Measurements from ENCODE around the gene CGNL1. TPM values are rescaled to one million over a fixed set of nuclear protein-coding genes. Genes with fewer than 3 reads are reported as not detected.

Gene CGNL1
- total RNA-seq, 2 donors from 2014 or later, result not detected

- DNase-seq, result no peak
- no peaks in the 10 kb centered on the region for H3K9me3 ChIP-seq (ENCODE audit: control insufficient read depth, low read length, poor library complexity, severe bottlenecking)
- Mint-ChIP-seq H3K4me3 (no peak overlapping the region), H3K27me3 (peaks cover 64% of the 10 kb centered on the region), H3K4me1 (peaks cover 4% of the 10 kb centered on the region), H3K36me3 (ENCODE audit: low read depth) (peaks cover 3% of the 10 kb centered on the region), H3K27ac (no peak overlapping the region)
- ATAC-seq, result no peak
Observed at GRCh38 chr15:57382215-57382614, 5.9 kb downstream of the CGNL1 start.

- Mint-ChIP-seq H3K4me1 (no peaks in the 10 kb centered on the region), H3K27ac (no peak overlapping the region), H3K27me3 (peaks cover 64% of the 10 kb centered on the region), H3K36me3 (ENCODE audit: low read depth) (peaks cover 3% of the 10 kb centered on the region), H3K4me3 (no peak overlapping the region)
- H3K9me3 ChIP-seq (ENCODE audit: control insufficient read depth, low read length, poor library complexity, severe bottlenecking), result no peaks in the 10 kb centered on the region
- DNase-seq (no peak), ATAC-seq (no peak)
Observed at GRCh38 chr15:57382969-57383368, 6.7 kb downstream of the CGNL1 start.

- peaks cover 63% of the 10 kb centered on the region for H3K27me3 Mint-ChIP-seq
Observed at GRCh38 chr15:57384024-57384423, 7.7 kb downstream of the CGNL1 start.

GRCh38 chr15:57384816-57385215, 8.5 kb downstream of the CGNL1 start:
- no peak overlapping the region for H3K4me3 Mint-ChIP-seq
- DNase-seq (no peak), ATAC-seq (no peak)
- no peaks in the 10 kb centered on the region for H3K36me3 Mint-ChIP-seq (ENCODE audit: low read depth)
- peaks cover 56% of the 10 kb centered on the region for H3K27me3 Mint-ChIP-seq
- H3K27ac Mint-ChIP-seq, result no peak overlapping the region
- no peaks in the 10 kb centered on the region for H3K9me3 ChIP-seq (ENCODE audit: control insufficient read depth, low read length, poor library complexity, severe bottlenecking)
- H3K4me1 Mint-ChIP-seq, result no peaks in the 10 kb centered on the region

More at GRCh38 chr15:57384024-57384423, 7.7 kb downstream of the CGNL1 start:
- H3K27ac Mint-ChIP-seq, result no peak overlapping the region
- H3K9me3 ChIP-seq (ENCODE audit: control insufficient read depth, low read length, poor library complexity, severe bottlenecking), result no peaks in the 10 kb centered on the region
- DNase-seq, result no peak
- no peaks in the 10 kb centered on the region for H3K4me1 Mint-ChIP-seq
- no peak for ATAC-seq
- H3K36me3 Mint-ChIP-seq (ENCODE audit: low read depth), result no peaks in the 10 kb centered on the region
- H3K4me3 Mint-ChIP-seq, result no peak overlapping the region

GRCh38 chr15:57385923-57386390, 9.7 kb downstream of the CGNL1 start:
- Mint-ChIP-seq H3K27ac (no peak overlapping the region), H3K27me3 (peaks cover 49% of the 10 kb centered on the region), H3K36me3 (ENCODE audit: low read depth) (no peaks in the 10 kb centered on the region), H3K4me3 (no peak overlapping the region), H3K4me1 (no peaks in the 10 kb centered on the region)
- ATAC-seq (no peak), DNase-seq (no peak)
- no peaks in the 10 kb centered on the region for H3K9me3 ChIP-seq (ENCODE audit: control insufficient read depth, low read length, poor library complexity, severe bottlenecking)

GRCh38 chr15:57386976-57387375, 10.7 kb downstream of the CGNL1 start:
- H3K9me3 ChIP-seq (ENCODE audit: control insufficient read depth, low read length, poor library complexity, severe bottlenecking), result no peaks in the 10 kb centered on the region
- ATAC-seq (no peak), DNase-seq (no peak)
- Mint-ChIP-seq H3K4me3 (no peak overlapping the region), H3K36me3 (ENCODE audit: low read depth) (no peaks in the 10 kb centered on the region), H3K27ac (no peak overlapping the region), H3K4me1 (no peaks in the 10 kb centered on the region), H3K27me3 (peaks cover 46% of the 10 kb centered on the region)

DNA sequence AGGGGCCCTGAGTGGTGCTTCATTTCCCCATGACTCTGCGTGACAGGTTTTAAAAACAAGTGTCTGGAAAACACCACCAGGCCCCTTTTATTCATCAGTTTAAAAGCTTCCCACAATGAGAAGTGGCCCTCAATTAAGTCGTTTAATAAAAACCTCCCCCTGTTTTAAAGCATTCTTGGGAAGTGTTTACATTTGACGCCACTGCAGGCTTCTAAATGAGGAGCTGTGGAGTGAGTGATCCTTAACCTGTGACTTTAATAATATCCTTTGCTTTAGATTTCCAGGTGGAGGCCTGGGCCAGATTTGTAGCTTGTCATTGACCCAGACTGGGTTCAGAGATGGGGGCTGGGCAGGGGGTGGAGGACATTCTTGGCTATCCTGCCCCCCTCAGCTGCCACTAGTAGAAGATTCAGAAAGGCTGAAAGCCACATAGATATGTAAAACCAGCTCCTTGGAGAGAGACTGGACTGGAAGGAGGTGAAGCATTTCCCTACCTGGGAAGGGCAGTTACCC, 11.3 kb downstream of the CGNL1 start:
- Mint-ChIP-seq H3K27me3 (peaks cover 40% of the 10 kb centered on the region), H3K36me3 (ENCODE audit: low read depth) (no peaks in the 10 kb centered on the region), H3K4me1 (no peaks in the 10 kb centered on the region), H3K27ac (no peak overlapping the region), H3K4me3 (no peak overlapping the region)
- H3K9me3 ChIP-seq (ENCODE audit: control insufficient read depth, low read length, poor library complexity, severe bottlenecking), result no peaks in the 10 kb centered on the region
- no peak for DNase-seq
- no peak for ATAC-seq

DNA sequence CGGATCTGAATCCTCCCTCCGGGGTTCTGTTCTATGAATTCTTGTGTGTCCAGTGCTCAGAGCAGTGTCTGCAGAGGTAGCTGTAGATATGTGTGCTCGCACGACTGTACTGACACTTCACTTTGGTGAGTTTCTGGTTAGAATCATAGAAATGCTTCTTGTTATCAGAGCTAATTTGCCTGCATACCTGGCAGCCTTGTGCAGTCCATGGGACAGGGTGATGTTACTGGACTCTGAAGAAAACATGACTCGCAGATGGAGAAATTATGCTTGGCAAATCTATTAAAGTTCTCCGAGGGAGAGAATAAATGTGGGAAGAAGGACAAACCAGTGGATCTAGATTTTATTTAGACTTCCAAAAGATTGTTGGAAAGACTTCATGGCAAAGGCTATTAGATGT, 12.2 kb downstream of the CGNL1 start:
- Mint-ChIP-seq H3K4me1 (no peaks in the 10 kb centered on the region), H3K36me3 (ENCODE audit: low read depth) (no peaks in the 10 kb centered on the region), H3K27me3 (peaks cover 39% of the 10 kb centered on the region), H3K27ac (no peak overlapping the region), H3K4me3 (no peak overlapping the region)
- ATAC-seq, result no peak
- DNase-seq, result no peak
- no peaks in the 10 kb centered on the region for H3K9me3 ChIP-seq (ENCODE audit: control insufficient read depth, low read length, poor library complexity, severe bottlenecking)

DNA sequence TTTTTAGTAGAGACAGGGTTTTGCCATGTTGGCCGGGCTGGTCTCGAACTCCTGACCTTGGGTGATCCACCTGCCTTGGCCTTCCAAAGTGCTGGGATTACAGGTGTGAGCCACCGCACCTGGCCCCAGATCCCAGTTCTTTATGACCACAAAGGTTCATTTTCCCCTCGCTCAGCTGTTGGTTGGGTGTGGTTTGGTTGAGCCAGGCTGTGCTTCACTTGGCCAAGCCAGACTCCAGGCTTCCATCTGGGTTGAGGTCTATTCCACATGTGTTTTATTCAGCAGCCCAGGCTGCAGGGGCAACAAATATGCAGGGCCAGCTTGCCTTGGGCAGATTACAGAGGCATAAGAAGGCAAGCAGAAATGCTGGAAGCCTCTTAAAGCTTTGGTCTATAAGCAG, 13.7 kb downstream of the CGNL1 start:
- no peak overlapping the region for H3K27ac Mint-ChIP-seq
- no peaks in the 10 kb centered on the region for H3K36me3 Mint-ChIP-seq (ENCODE audit: low read depth)
- no peak for ATAC-seq

GRCh38 chr15:57390583-57390982, 14.3 kb downstream of the CGNL1 start:
- peaks cover 34% of the 10 kb centered on the region for H3K27me3 Mint-ChIP-seq
- no peak overlapping the region for H3K4me3 Mint-ChIP-seq
- H3K4me1 Mint-ChIP-seq, result no peaks in the 10 kb centered on the region
- no peak for DNase-seq
- ATAC-seq, result no peak
- no peaks in the 10 kb centered on the region for H3K36me3 Mint-ChIP-seq (ENCODE audit: low read depth)
- H3K27ac Mint-ChIP-seq, result no peak overlapping the region
- no peaks in the 10 kb centered on the region for H3K9me3 ChIP-seq (ENCODE audit: control insufficient read depth, low read length, poor library complexity, severe bottlenecking)

More for the DNA sequence above, 13.7 kb downstream of the CGNL1 start:
- H3K27me3 Mint-ChIP-seq, result peaks cover 40% of the 10 kb centered on the region
- H3K9me3 ChIP-seq (ENCODE audit: control insufficient read depth, low read length, poor library complexity, severe bottlenecking), result no peaks in the 10 kb centered on the region
- no peak overlapping the region for H3K4me3 Mint-ChIP-seq
- no peak for DNase-seq
- H3K4me1 Mint-ChIP-seq, result no peaks in the 10 kb centered on the region

GRCh38 chr15:57391537-57391936, 15.2 kb downstream of the CGNL1 start:
- Mint-ChIP-seq H3K27ac (no peak overlapping the region), H3K27me3 (peaks cover 30% of the 10 kb centered on the region), H3K36me3 (ENCODE audit: low read depth) (no peaks in the 10 kb centered on the region), H3K4me3 (no peak overlapping the region), H3K4me1 (no peaks in the 10 kb centered on the region)
- no peak for DNase-seq
- H3K9me3 ChIP-seq (ENCODE audit: control insufficient read depth, low read length, poor library complexity, severe bottlenecking), result no peaks in the 10 kb centered on the region
- no peak for ATAC-seq

DNA sequence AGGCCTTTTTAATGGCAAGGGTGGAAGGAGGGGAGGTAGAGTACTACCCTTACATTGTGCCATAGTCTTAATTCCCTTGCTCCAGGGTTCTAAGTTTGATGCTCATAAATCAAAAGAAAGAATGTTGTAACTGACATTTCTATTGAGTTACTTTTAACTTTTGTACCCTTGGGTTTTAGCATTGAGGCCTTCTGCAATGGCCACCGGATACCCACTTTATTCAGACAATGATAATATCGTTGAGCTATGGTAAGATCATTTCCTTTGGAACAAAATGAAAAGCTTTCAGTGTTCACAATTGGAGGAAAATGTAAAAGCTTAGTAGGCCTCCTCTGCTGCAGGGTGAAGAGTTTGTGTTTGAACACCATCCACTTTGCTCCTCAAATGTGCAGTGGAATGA, 16.8 kb downstream of the CGNL1 start:
- DNase-seq, result no peak
- Mint-ChIP-seq H3K36me3 (ENCODE audit: low read depth) (no peaks in the 10 kb centered on the region), H3K4me1 (no peaks in the 10 kb centered on the region), H3K27me3 (peaks cover 15% of the 10 kb centered on the region), H3K4me3 (no peak overlapping the region), H3K27ac (no peak overlapping the region)
- H3K9me3 ChIP-seq (ENCODE audit: control insufficient read depth, low read length, poor library complexity, severe bottlenecking), result no peaks in the 10 kb centered on the region
- ATAC-seq, result no peak

DNA sequence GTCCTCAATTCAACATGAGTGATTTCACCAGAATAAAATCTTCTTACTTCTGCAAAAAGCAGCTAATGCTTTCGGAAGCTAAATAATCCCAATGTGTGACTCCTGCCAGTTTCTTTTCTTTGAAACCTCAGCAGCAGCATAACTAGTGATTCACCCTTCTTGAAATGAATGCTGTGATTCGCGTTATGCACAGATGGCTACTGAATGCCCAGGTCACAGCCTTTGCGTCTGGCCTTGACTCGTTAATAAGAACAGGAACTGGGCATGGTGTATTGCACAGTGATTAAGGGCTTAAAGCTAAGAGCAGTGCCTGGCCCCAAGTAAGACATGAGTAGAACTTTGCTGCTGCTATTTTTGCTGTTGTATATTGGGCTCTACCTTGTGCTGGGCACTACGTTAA, 19.0 kb downstream of the CGNL1 start:
- H3K27me3 Mint-ChIP-seq, result peaks cover 16% of the 10 kb centered on the region
- H3K4me1 Mint-ChIP-seq, result no peaks in the 10 kb centered on the region
- no peak for DNase-seq
- no peak for ATAC-seq
- no peaks in the 10 kb centered on the region for H3K36me3 Mint-ChIP-seq (ENCODE audit: low read depth)
- H3K9me3 ChIP-seq (ENCODE audit: control insufficient read depth, low read length, poor library complexity, severe bottlenecking), result no peaks in the 10 kb centered on the region
- no peak overlapping the region for H3K27ac Mint-ChIP-seq
- H3K4me3 Mint-ChIP-seq, result no peak overlapping the region

DNA sequence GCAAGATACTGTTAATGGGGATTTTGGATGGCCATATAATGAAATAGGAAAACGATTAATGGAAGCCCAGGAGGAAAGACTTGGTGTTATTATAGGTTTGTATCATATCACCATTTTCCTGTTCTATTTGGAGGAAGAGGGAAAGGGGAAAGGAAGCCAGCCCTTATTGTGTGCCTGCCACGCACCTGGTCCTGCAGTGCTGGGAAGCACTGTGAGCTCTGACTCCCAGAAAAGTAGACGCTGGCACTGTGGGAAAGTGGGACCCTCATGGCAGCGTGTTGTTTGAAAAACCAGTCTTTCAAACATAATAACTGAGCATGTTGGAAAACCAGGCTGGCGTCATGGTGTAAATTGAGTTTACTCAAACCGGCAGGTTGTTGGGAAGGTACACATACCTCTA, 22.0 kb downstream of the CGNL1 start:
- Mint-ChIP-seq H3K27ac (no peak overlapping the region), H3K36me3 (ENCODE audit: low read depth) (no peaks in the 10 kb centered on the region), H3K4me1 (no peaks in the 10 kb centered on the region), H3K4me3 (no peak overlapping the region), H3K27me3 (peaks cover 23% of the 10 kb centered on the region)
- H3K9me3 ChIP-seq (ENCODE audit: control insufficient read depth, low read length, poor library complexity, severe bottlenecking), result no peaks in the 10 kb centered on the region
- no peak for DNase-seq
- ATAC-seq, result no peak
